ACC112 (cell line): ENCODE measurements around the gene SNRNP48.

Source experiments
- H2AFZ ChIP-seq: fragments of 200-600 bp; sonication (generic); one replicate; pipeline ENCODE4 v1.6.0; 2017; ENCODE audit warnings: antibody characterized with exemption, low read length; ENCODE audit not compliant: unreplicated experiment
- H3K27ac ChIP-seq: fragments of 200-600 bp; sonication (generic); 2 replicates; pipeline ENCODE4 v1.5.1; 2014; ENCODE audit warnings: low read depth, mild to moderate bottlenecking, antibody characterized with exemption, low read length, moderate library complexity
- H3K27me3 ChIP-seq: fragments of 200-600 bp; sonication (generic); 2 replicates; pipeline ENCODE4 v1.6.1; 2014; ENCODE audit warnings: mild to moderate bottlenecking, antibody characterized with exemption, low read length, moderate library complexity, mixed read lengths; ENCODE audit not compliant: insufficient read depth
- H3K36me3 ChIP-seq: fragments of 200-600 bp; sonication (generic); 2 replicates; pipeline ENCODE4 v1.6.1; 2016; ENCODE audit warnings: mild to moderate bottlenecking, antibody characterized with exemption, low read length, moderate library complexity, mixed read lengths; ENCODE audit not compliant: insufficient read depth
- H3K4me1 ChIP-seq: fragments of 200-600 bp; sonication (generic); one replicate; pipeline ENCODE4 v1.6.1; 2016; ENCODE audit warnings: low read length, mixed read lengths; ENCODE audit not compliant: insufficient read depth, unreplicated experiment, control insufficient read depth
- H3K4me3 ChIP-seq: fragments of 200-600 bp; sonication (generic); 2 replicates; pipeline ENCODE4 v1.5.1; 2014; ENCODE audit warnings: mild to moderate bottlenecking, low read depth, low read length
- H3K79me2 ChIP-seq: fragments of 200-600 bp; sonication (generic); one replicate; pipeline ENCODE4 v1.6.0; 2016; ENCODE audit warnings: low read length; ENCODE audit not compliant: control insufficient read depth, unreplicated experiment, insufficient read depth

Gene SNRNP48

DNA sequence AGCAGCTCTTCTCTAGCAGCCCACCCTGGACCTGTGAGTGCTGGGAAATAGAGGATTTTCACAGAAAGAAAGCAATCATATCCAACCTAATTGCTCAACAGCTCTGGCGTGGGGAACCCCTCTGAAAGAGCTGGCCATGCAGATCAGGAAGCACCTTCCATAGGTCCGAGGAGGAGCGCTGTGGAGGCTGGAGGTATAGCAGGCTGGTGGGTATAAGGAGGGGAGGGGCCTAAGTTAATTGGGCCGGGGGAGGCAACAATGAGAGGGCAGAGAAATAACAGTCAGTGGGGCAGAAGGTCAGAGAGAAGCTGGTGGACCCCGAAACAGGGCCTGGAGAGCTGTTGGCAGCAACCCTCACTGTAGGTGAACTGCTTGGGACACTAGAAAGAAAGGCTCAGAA, 40.8 kb downstream of the SNRNP48 start:
- Histone ChIP-seq H3K4me3 (no peak overlapping the region), H3K27ac (no peak overlapping the region), H3K79me2 (no peaks in the 10 kb centered on the region), H3K36me3 (no peaks in the 10 kb centered on the region), H2AFZ (no peak overlapping the region), H3K27me3 (no peaks in the 10 kb centered on the region), H3K4me1 (no peaks in the 10 kb centered on the region)

DNA sequence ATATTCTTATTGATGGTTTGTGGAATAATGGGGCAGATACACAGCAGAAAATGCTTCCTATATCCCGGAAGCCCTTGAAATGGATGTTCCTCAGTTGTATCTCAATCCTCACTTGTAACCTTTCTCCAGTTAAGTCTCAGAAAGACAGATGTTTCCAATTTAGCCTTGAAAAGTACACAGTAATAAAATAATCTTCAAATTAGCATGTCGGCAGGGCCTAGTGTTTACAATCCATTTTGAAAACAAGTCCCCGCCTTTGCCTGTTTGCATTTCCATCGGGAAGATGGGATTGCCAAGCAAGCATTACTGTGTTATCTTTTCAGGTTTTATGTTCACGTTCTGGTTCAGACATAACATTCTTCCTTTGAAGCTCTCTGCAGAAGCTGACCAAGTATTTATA, 41.5 kb downstream of the SNRNP48 start:
- Histone ChIP-seq H3K4me1 (no peaks in the 10 kb centered on the region), H3K4me3 (no peak overlapping the region), H3K36me3 (no peaks in the 10 kb centered on the region), H2AFZ (no peak overlapping the region), H3K27ac (no peak overlapping the region), H3K27me3 (no peaks in the 10 kb centered on the region), H3K79me2 (no peaks in the 10 kb centered on the region)

DNA sequence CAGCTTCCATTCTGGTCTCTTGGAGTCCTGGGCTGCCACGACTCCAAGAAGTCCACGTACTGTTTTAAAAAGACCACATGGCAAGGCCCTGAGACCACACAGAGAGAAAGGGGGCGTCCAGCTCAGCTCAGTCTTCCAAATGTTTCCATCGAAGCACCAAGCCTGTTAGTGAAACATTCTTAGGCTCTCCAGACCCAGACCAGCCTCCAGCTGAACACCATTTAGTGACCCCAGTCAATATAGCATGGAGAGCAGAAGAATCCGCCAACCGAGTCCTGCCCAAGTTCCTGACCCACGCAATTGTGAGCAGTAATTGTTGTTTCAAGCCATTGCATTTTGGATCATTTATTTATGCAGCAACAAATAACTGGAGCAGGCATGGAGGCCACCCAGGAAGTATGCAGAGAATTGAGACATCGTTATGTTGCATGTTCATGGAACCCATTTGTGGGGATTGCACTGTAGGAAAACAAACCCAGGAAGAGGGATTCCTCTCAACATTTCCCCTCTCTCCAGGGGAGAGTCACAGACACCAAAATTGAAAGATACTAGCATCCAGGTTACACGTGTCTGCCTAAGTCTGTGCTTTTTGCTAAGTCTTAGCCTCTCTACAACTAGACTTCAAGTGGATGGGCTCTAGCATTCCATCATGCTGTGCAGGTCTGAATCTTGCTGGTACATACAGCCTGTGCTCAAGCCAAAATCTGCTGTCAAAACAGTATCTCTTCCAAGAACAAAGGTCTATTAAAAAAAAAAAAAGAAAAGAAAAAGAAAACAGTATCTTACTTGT, 42.7 kb downstream of the SNRNP48 start:
- Histone ChIP-seq H3K4me3 (no peak overlapping the region), H2AFZ (no peak overlapping the region), H3K27ac (no peak overlapping the region)

DNA sequence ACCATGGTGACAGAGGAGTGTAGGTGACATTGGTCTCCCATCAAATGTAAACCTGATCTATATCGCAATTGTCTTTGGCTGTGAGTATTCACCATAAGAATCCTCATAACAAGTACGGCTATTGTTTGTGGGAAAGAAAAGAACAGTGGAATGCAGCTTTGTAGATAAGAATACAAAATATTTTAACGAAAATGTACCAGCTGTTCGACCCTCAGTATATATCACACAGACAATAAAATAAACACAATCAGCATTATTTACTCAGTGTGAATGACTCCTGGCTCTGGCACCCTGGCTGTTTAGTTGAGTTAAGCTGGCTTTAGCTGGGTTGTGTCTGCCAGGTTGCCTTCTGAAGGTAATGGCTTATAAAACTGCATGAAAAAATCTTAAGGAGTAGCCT, 43.4 kb downstream of the SNRNP48 start:
- no peaks in the 10 kb centered on the region for H3K27me3 ChIP-seq
- H3K79me2 ChIP-seq, result no peaks in the 10 kb centered on the region
- no peak overlapping the region for H3K4me3 ChIP-seq
- H3K36me3 ChIP-seq, result no peaks in the 10 kb centered on the region
- H3K27ac ChIP-seq, result no peak overlapping the region
- H2AFZ ChIP-seq, result no peak overlapping the region
- no peaks in the 10 kb centered on the region for H3K4me1 ChIP-seq

More for the DNA sequence above, 42.7 kb downstream of the SNRNP48 start:
- H3K36me3 ChIP-seq, result no peaks in the 10 kb centered on the region
- H3K4me1 ChIP-seq, result no peaks in the 10 kb centered on the region
- H3K27me3 ChIP-seq, result no peaks in the 10 kb centered on the region
- no peaks in the 10 kb centered on the region for H3K79me2 ChIP-seq

DNA sequence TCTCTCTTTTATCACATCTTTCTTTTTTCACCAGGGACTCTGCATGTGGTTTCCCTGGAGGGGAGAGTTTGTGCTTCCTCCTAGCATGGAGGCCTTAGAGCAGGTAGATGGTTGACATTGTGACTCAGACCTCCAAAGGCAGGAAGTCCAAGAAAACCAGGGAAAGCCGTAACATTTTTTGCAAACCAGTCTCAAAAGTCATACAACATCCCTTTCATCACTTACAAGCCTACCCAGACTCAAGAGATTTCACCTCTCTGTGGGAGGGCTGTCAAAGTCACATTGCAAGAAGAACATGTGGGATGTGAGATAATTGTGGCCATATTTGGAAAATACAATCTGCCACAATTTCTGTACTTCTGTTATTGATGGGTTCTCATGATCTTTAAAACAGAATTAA, 46.2 kb downstream of the SNRNP48 start:
- Histone ChIP-seq H3K36me3 (no peaks in the 10 kb centered on the region), H3K27ac (no peak overlapping the region), H3K27me3 (no peaks in the 10 kb centered on the region), H3K4me3 (no peak overlapping the region), H3K4me1 (peaks cover 13% of the 10 kb centered on the region), H3K79me2 (no peaks in the 10 kb centered on the region), H2AFZ (no peak overlapping the region)

DNA sequence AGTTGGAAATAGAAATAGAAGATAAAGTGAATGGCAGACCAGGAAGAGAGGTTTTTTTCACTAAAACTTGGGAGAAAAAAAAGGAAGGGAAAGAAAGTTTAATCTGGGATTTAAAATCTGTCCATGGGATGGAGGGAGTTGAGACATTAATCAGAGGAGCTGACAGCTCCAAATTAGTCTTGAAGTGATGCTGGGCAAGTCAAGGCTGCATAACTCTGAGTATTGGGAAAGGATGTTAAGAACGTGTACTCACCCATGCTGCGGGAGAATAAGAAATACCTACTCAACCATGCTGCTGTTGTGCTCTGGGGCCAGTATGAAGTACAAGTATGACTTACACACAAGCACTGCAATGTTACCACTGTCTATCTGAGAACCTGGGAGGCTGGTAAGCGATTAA, 47.5 kb downstream of the SNRNP48 start:
- H3K4me1 ChIP-seq, result peaks cover 19% of the 10 kb centered on the region
- H3K27me3 ChIP-seq, result no peaks in the 10 kb centered on the region
- no peak overlapping the region for H3K27ac ChIP-seq
- no peak overlapping the region for H3K4me3 ChIP-seq
- no peaks in the 10 kb centered on the region for H3K79me2 ChIP-seq
- H3K36me3 ChIP-seq, result no peaks in the 10 kb centered on the region
- no peak overlapping the region for H2AFZ ChIP-seq

DNA sequence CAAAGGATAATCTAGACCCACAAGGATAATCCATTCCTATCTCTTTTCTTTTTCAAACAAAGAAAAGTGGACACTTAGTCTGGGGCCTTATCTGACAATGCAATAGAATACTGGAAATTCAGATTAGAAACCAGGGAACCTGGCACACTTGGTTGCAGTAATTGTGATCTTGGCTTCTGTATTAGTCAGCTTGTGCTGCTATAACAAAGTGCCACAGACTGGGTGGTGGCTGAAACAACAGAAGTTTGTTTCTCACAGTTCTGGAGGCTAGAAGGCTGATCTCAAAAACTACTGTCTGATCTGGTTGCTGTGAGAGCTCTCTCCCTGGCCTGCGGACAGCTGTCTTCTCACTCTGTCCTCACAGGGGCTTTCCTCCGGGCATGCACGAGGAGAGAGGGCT, 49.4 kb downstream of the SNRNP48 start:
- Histone ChIP-seq H3K4me3 (no peak overlapping the region), H3K79me2 (no peaks in the 10 kb centered on the region), H3K27ac (no peak overlapping the region), H3K4me1 (peaks cover 19% of the 10 kb centered on the region), H2AFZ (no peak overlapping the region), H3K36me3 (no peaks in the 10 kb centered on the region), H3K27me3 (no peaks in the 10 kb centered on the region)

DNA sequence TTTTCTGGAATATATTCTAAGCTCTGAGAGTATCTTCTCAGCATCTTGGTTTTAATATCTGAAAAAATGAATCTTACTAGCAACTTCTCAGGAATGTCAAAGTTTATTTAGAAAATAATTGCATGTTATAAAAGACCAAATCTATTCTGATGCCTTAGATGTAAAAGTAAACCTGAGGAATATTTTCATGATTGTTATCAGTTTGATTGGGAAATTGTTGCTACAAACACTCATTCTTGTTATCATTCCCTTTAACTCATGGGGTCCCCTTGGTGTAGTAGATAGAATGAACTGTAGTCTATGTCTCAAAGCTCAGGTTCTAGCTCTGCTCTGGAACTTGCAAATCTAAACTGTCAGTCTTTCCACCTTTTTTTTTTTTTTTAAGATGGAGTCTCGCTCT, 50.0 kb downstream of the SNRNP48 start:
- Histone ChIP-seq H3K27me3 (no peaks in the 10 kb centered on the region), H3K36me3 (no peaks in the 10 kb centered on the region), H3K79me2 (no peaks in the 10 kb centered on the region), H3K4me1 (peaks cover 22% of the 10 kb centered on the region), H3K4me3 (no peak overlapping the region), H3K27ac (no peak overlapping the region), H2AFZ (no peak overlapping the region)

DNA sequence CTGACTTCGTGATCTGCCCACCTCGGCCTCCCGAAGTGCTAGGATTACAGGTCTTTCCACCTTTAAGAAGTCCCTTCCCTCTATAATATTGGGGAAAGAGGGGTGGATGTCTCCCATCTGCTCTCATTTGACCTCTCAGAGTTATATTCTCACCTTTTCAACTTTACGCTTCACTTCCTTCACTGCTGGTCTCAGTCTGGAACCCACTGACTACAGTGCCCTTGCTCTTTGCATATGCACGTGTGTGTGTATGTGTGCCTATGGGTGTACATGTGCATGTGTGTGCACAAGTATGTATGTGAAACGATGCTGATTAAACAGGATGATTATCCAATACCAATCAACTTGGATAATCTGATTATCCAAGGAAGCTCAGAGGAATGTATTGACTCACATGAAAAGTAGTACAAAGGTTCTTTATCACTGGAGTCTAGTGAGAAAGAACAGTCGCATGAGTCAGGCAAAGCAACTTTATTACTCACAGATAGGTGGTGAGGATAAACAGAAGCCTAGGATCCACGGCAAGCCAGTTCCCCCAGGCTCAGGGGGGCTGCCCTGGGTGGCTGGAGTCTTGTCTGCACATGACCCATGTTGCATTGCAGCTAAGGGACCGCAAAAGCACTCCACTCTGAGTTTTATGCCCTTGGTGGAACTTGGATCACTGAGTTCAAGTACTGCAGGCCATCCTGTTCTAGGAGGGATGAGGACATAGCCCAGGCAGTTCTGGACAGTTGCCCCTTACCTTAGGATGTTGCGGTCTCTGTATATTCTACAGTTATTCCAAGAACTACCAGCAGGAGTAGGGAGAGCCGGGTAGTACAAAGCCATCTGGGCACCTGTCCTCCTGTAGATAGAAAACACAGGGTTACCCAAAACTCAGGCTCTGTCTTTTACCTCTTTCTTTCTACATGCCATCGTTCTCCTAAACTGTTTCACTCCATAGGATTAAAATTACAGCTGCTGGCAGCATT, 50.9 kb downstream of the SNRNP48 start:
- Histone ChIP-seq H3K27me3 (no peaks in the 10 kb centered on the region), H3K79me2 (no peaks in the 10 kb centered on the region), H3K4me1 (peaks cover 29% of the 10 kb centered on the region), H3K27ac (peak overlapping the region; percentile 64), H3K4me3 (no peak overlapping the region), H3K36me3 (no peaks in the 10 kb centered on the region), H2AFZ (peak overlapping the region; percentile 52)

DNA sequence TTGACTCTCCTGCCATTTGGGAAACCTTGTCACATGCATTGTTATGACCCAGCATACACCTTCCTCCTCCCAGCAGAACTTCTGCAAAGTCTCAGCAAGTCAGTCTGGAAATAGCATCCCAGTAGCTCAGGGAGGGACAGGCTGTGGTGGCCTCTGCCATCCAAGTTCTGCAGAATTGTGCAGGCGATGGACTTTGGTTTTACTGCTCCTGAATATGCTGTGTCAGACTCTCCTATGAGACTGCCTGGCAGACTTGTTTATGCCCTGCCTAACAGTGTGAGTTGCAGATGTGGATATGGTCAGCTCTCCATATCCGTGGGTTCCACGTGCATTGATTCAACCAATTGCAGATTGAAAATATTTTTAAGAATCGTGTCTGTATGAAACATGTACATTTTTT, 52.8 kb downstream of the SNRNP48 start:
- H3K79me2 ChIP-seq, result no peaks in the 10 kb centered on the region
- no peak overlapping the region for H2AFZ ChIP-seq
- no peak overlapping the region for H3K4me3 ChIP-seq

More for the DNA sequence above, 52.8 kb downstream of the SNRNP48 start:
- Histone ChIP-seq H3K4me1 (peaks cover 40% of the 10 kb centered on the region), H3K27ac (no peak overlapping the region), H3K36me3 (no peaks in the 10 kb centered on the region), H3K27me3 (no peaks in the 10 kb centered on the region)
